HG03439 (cell line): ENCODE data around the gene PKP4.

ENCODE experiments used
- ATAC-seq: cut with Tn5 transposase; IDR thresholded peaks from one replicate; pipeline ENCODE4 v1.9.1; 2021; ENCODE audit warnings: mild to moderate bottlenecking, moderate library complexity; ENCODE audit not compliant: unreplicated experiment

Gene PKP4

DNA sequence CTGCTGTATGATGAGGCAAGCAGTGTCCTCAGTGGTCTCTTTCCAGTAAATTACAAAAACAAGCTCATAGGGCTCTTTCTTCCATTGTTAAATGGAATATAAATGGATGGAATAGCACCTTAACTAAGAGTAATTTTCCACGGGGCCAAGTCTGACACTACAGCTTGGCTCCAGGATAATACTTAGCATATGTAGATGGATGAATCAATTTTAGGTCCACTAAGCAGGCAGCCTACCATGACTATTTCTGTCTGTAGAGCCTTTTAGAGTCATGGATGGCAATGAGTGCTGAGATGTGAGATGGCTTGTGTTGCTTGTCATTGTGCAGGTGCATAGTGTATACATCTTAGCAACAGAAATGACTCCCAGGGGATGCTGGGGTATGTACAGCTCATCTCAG lies 125.9 kb downstream of the PKP4 start:
- ATAC-seq, result no peak

- ATAC-seq, result no peak
Observed at GRCh38 chr2:158583923-158584322, 127.2 kb downstream of the PKP4 start.

DNA sequence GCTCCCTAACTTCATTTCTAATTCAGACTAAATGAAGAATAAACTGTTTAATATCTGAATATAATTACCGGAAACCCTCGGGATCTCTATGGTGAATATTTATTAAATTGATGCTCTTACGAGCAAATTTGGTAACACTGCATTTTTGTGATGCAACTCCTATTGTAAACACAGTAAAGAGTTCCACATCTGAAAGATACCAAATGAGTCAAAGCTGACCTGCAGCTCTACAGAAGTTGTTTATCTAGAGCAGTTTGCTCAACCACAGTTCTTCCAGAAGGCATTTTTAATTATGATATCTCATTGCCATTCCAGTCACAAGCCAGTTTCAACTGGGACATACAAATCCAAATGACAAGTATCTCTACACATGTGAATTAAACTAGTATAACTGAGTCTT lies 129.7 kb downstream of the PKP4 start:
- ATAC-seq, result no peak

DNA sequence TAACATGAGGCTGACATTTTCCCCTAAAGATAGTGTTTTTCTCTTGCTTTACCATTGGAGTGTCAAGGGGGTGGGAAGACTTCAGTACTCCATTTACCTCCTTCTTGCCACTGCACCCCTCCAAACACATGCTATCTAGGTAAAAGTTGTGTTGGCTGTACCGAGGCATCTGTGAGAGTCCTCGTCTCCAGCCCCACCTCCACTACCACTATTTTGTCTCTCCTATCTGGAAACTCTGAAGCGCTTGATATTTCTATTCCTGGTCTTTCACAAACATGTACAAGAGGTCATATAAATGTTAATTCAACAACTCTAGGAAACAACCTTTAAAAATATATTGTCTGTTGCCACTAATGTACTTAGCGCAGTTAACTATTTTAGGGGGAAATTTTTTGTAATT lies 132.6 kb downstream of the PKP4 start:
- ATAC-seq, result no peak

DNA sequence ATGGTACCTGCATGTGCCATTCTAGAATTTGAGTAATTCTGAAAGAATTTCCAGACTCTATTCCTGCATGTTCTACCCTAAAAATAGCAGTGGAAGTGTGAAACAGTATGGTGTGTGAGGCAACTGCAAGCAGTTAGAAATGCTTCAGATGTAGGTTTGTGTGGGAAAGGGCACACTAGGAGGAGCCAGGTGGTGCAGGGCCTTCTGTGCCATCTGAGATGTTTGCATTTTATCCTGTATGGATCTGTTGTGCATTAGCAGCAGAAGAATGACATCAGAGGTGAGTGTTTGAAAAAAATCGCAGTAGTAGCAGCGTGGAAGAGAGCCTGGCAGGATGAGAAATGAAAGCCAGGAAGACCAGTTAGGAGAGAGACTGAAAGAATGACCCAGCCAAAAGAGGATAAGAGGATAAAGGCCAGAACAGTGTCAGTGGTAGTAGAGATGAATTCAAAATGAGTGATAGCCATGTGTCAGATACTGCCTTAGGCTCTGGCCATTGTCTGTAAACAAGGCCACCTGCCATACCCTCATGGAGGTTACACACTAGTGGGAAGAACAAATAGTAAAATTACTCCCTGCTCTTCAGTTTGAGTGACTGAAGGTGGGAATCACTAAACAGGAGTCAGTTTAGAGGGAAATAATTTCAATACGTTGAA lies 142.2 kb downstream of the PKP4 start:
- no peak for ATAC-seq

DNA sequence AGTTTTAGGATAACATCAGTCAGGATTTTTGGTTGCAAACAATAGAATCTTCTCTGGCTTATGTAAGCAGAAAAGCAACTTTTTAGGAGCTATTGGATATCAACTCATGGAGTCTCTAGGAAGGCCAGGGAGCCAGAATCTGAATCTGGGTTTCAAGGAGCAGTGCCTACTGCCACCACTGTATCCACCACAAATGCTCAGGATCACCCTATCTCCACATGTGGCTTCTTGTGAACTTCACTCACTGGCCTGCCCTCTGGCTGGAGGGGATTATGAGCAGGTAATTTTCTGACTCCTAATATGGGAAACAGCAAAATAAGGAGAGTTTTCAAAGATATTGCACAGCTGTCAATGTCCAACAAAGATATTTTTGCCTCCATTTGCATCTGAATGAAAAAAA lies 142.9 kb downstream of the PKP4 start:
- ATAC-seq, result no peak

DNA sequence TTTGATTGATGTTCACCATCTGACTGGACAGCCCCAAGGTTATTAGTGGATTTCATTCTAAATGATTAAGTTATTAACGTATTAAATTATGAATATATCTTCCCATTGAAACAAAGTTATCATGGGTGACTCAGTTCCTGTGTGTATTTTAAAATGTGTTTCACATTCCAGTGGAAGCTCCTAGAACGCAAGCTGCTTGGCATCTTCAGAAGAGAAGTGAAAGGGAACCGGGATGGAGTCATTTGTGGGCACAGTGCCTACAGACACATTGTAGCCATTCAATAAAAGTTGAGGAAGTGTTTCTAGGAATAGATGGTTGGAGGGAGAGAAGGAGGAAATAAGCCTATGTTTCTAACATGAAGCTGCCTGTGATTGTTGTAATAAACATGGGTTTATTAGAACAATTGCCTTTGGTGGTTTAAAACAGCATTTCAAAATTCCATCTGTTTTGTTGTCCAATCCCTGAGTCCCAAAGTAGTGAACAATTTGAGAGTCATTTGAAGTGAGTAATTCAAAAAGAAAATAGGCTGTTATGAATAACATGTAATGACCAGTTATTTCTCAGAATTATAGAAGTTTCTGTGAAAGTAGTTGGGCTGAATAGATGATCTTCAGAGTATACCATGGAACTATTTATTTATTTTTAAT lies 143.5 kb downstream of the PKP4 start:
- ATAC-seq, result no peak

DNA sequence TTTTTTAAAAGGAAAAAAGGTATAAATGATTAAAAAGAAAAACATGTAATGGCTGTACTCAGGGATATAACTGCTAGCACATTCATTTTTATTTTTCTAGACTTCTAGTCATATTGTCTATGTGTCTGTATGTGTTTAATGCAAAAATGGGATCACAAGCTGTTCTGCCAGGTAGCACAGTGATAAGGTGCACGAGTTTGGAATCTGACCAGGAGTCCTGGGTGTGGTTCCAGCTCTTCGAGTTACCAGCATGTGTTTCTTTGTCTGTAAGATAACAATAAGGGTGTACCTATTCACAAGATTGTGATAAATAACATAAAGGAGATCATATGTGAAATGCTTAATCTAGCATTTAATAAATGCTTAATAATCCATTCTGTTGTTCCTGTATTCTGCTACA lies 145.3 kb downstream of the PKP4 start:
- ATAC-seq, result no peak

GRCh38 chr2:158603205-158603604 lies 146.5 kb downstream of the PKP4 start:
- ATAC-seq, result no peak

GRCh38 chr2:158603986-158604385 lies 147.2 kb downstream of the PKP4 start:
- ATAC-seq, result no peak

GRCh38 chr2:158610059-158610458 lies 153.3 kb downstream of the PKP4 start:
- no peak for ATAC-seq

DNA sequence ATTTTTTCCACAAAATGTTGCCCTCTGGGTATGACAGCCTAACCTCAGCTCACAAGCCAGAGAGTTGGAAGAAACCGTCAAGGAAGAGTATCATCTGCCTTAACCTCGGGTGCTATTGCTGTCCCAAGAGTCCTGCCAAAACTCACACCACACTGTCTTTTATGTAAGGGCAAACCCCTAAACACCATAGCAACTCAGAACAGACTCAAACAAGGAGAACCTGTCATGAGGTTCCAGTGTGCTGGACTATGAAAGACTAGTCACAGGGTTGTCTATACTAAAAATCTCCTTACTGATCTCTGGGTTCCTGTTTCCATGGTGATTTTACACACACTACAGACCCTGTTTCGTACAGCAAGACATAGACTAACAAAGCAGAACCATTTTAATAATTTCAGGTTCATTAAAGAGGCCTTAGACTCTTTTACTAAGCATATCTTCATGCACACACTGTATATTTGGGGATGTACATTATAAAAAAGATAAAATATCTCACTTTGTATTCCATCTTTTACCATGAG lies 159.8 kb downstream of the PKP4 start:
- ATAC-seq, result no peak

DNA sequence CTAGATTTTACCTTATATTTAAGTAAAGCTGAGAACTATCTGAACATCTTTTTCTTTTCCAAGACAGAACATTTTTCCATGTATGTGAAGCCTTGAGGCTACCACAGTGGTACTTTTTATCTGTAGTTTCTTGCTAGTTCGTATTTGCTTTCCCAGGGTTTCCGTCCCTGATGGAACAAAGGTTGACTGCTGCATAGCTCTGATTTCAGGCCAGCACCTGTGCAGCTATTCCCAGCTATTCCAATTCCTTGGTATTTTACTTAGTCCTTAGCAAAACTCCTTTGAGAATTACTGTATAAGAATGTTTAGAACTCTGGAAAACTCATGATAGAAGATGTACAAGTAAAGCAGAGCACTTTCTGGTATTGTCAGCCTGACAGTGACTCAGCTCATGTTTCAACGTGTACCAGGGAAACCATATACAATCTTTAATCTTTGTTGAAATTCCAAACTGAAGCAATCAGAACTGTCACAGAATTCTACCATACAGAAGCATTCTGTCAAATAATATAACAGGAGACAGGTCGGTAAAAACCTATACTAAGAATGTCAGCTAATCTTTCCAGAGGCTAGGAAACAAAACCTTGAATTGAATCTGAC lies 162.2 kb downstream of the PKP4 start:
- ATAC-seq, result no peak

GRCh38 chr2:158619496-158619895 lies 162.7 kb downstream of the PKP4 start:
- ATAC-seq, result no peak

DNA sequence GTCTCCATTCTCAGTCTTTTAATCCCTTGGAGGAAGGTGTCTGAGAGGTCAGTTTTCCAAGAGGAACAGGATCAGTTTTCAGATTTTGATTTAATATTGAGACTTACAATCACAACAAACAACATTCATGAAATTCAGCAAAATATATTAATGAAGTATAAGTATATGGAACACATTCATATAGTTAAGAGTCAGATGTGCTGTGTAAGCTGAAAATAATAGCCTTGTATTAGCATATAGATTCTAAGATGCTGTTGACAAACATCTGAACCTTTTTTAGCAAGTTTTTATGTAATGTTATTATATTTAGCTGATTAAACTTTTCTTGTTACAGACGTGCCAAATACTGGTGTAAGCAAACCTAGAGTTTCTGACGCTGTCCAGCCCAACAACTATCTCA lies 163.9 kb downstream of the PKP4 start:
- ATAC-seq, result no peak

DNA sequence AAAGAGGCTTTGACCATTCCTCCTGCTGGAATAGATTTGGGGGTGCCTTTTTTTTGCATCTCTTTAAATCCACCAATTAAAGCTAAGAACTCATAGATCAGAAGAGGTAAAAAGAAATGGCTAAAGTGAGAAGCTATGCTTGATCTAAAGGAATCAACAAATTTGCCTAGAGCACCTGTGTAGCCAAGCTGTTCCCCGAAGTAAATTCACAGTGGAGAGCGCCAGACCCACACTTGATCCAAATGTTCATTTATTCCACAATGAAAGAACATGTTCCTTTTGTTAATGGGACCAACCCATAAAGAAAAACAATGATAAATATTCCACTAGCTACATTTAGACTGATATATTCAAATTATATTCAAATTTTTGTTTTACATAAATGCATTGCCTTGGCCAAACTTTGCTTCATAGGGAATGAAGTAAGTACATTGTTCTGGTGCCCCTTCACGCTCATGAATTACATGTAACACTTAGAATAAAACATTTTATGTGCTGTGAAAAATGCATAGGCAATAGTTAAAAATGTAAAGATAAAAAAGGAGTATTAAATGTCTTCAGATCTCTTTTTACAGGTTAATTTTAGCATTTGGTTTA lies 167.4 kb downstream of the PKP4 start:
- ATAC-seq, result no peak

GRCh38 chr2:158624961-158625360 lies 168.2 kb downstream of the PKP4 start:
- ATAC-seq, result no peak

DNA sequence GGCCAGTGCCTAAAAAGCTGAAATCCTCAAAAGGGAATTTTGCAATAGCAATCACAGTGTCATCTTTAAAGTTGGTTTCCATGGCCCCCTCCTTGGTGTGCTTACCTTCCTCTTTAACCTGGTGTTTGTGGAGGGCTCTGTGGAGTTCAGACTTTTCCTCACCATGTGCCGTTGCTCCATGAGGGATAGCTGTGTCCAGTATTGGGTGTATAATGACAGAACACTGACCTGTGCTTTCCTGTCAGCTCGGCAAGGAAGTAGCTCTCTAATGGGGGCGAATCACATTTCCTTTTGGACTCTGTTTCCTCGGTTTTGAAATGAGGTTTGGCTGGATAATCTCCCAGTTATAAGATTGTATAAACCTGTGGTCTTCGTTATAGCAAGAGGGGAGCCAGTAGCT lies 172.4 kb downstream of the PKP4 start:
- ATAC-seq, result no peak

DNA sequence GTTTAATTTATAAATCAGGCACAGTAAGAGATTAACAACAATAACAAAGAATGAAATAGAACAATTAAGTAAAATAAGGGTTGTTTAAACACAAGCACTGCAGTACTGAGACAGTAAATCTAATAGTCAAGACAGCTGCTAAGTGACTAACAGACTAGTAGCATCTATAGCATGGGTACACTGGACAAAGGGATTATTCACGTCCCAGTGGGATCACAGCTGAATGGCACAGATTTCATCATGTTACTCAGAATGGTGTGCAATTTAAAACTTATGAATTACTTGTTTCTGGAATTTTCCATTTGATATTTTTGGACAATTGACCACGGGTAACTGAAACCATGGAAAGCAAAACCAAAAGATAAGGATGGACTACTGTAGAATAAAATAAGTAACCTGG lies 176.5 kb downstream of the PKP4 start:
- no peak for ATAC-seq

DNA sequence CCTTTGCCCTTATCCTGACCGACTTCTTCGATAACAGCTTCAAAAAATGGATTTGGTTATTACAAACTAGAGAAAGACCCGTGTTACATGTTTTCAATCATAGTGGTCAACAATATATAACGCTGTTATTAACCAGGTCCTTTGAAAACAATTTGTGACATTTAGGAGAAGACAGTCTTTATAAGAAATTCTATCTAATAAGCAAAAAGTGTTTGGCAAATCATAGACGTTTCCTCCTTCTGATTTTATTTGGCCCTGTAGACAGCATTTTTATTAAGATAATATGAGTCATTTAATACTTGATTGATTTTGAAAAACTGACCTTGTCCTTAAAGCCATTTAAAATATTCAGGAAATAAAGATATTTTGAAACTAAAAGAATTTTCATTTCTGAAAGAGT lies 177.9 kb downstream of the PKP4 start:
- ATAC-seq, result no peak

DNA sequence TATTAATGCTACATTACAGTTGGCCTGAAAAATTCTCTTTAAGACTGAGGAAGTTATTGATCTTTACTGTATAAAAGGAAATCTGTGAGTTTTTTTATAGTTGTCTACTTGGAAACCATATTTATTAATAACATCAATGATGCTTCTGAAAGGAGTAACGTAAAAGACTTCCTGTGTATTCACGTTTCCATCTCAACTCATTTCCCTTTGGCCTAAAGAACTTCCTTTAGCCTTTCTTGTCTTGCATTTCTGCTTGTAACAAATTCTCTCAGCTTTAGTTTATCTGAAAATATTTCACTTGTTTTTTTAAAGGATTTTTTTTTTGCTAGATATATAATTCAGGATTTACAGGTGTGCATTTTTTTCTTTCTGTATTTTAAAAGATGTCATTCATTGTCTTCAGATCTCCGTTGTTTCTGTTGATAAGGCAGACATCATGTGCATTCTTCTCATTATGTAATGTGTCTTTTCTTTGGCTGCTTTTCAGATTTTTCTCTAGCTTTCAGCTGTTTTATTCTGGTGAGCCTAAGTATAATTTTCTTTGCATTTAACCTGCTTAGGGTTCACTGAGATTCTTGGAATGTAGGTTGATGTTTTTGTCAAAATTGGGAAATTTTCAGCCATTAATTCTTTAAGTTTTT lies 179.3 kb downstream of the PKP4 start:
- ATAC-seq, result no peak
